ENCODE results near the gene KRT16. TPM values are rescaled to one million over a fixed set of nuclear protein-coding genes. Genes with fewer than 3 reads are reported as not detected.
"Not testable (repeated sequence)": the region's sequence is repeated elsewhere in the genome, so short reads cannot be mapped to it uniquely, and the experiment has no call there.

The KRT16 gene
- total and polyA plus RNA-seq, 2 experiments from 2014 or later = 0.90 to 2.5 TPM

DNA sequence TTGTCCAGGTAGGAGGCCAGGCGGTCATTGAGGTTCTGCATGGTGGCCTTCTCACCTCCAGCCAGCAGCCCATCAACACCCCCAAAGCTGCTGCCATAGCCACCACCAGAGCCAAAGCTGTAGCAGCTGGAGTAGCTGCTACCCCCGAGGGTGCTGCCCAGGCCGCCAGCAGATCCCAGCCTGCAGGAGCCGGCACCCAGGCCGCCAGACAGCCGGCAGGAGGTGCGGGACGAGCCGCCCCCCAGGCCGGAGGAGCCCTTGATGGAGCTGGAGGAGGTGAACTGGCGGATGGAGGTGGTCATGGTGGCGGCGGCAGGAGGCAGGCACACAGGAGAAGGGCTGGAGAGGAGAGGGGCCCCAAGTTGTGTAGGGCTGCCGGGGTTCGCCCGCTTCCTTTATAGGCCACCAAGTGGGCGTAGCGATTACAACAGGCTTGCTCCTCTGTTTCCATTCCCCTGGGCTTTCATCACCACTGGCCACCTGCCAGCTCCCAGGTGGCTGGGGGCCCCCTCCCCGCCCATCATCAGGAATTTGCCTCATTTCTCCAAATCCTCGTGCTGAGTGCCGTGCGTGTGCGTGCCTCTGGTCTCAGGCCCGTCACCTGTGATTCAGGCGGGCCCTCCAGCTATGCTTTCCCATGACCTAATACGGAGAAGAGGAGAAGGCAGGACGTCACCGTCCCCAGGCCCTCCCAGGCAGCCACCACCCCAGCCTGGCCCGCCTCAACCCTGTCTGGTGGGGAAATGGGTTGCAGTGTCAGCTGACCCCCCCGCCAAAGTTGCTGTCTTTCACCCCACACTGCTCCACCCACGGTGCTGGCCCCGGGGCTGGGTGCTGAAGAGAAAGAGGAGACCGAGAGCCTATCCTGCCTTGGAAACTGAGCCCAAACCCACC lies 11.9 kb upstream of the KRT16 start, which contains the start of gene KRT17:
KRT17 (minus strand) TSS at position 368 of the 894 bp plus-strand sequence; CDS start at position 302, 66 bp downstream.
- H3K79me2 ChIP-seq (ENCODE audit: insufficient read depth) = no peaks in the 10 kb centered on the region
- no peak within 1 kb of the TSS for H3K27ac ChIP-seq
- no peak within 1 kb of the TSS for H3K9ac ChIP-seq
- in situ Hi-C loops (cut with MboI) = no loop called here
- no peak within 1 kb of the TSS for H3K4me2 ChIP-seq (ENCODE audit: unreplicated experiment)
- H3K27me3 ChIP-seq (replicated peaks; ENCODE audit: insufficient read depth) = no peaks in the 10 kb centered on the region
- H4K20me1 ChIP-seq (ENCODE audit: insufficient read depth) = no peaks in the 10 kb centered on the region
- no peak within 1 kb of the TSS for H2AFZ ChIP-seq
- 75 to 78% methylated on average over 31 to 32 of the region's 33 CpGs for WGBS, 2 experiments (ENCODE audit: low coverage in 1 of 2, low lambda C conversion rate in 2 of 2, missing lambda C conversion rate in 2 of 2)
- H3K4me3 ChIP-seq = no peak within 1 kb of the TSS
- H3F3A ChIP-seq (ENCODE audit: insufficient read depth) = no peaks in the 10 kb centered on the region
- H3K36me3 ChIP-seq (ENCODE audit: low read depth) = no peaks in the 10 kb centered on the region
- no peak for DNase-seq
- no peaks in the 10 kb centered on the region for H3K9me3 ChIP-seq (ENCODE audit: low read depth)
- no peaks in the 10 kb centered on the region for H3K4me1 ChIP-seq (ENCODE audit: insufficient read depth)
- no peak for TF ChIP-seq EZH2phosphoT487 (IDR thresholded peaks at IDR 0.05; ENCODE audit: insufficient read depth, low read depth)
- no peak for TF ChIP-seq EZH2 (IDR thresholded peaks at IDR 0.05; ENCODE audit: insufficient read depth, poor library complexity, severe bottlenecking)
- H3K9me2 ChIP-seq (ENCODE audit: insufficient read depth) = no peaks in the 10 kb centered on the region

DNA sequence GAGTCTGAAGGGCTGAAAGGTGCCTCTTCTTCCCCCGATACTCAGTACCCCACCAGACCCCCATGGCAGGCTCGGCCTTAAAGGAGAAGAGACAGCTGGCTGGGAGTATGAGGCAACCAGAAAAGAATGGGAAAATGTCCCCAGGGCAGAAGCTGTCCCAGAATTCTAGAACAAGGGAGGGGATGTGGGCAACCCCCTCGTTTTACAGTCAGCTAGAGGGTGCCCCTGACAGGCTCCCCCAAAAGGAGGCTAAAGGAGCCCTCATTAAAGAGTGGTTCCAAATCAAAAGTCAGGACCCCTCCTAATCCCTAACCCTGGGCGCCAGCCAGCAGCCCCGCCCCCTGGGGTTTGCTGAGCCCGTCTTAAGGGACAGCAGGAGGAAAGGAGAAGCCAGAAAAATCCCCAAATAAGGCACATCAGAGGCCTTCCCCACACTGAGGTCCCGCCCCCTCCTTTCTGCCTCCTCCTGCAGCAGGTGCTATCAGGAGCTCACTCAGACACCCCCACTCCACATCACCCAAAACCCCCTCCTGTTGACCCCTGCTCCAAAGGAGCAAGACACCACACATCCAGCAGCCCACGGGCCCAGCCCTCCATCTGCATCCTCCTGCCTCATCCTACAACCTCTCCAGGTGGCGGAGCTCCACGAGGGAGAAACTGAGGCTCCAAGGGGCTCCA lies 10.8 kb upstream of the KRT16 start:
- H3K9me3 ChIP-seq (ENCODE audit: low read depth); H2AFZ ChIP-seq; H3K27me3 ChIP-seq (replicated peaks; ENCODE audit: insufficient read depth); H3F3A ChIP-seq (ENCODE audit: insufficient read depth); H3K79me2 ChIP-seq (ENCODE audit: insufficient read depth); H3K27ac ChIP-seq; DNase-seq; H3K4me3 ChIP-seq; H3K4me1 ChIP-seq (ENCODE audit: insufficient read depth); H3K9me2 ChIP-seq (ENCODE audit: insufficient read depth); in situ Hi-C loops (cut with MboI); H4K20me1 ChIP-seq (ENCODE audit: insufficient read depth); H3K36me3 ChIP-seq (ENCODE audit: low read depth); H3K4me2 ChIP-seq (ENCODE audit: unreplicated experiment); H3K9ac ChIP-seq: not testable (repeated sequence)
- 43% methylated on average over 9 of the region's 10 CpGs for WGBS, 2 experiments (ENCODE audit: low coverage in 1 of 2, low lambda C conversion rate in 2 of 2, missing lambda C conversion rate in 2 of 2)

DNA sequence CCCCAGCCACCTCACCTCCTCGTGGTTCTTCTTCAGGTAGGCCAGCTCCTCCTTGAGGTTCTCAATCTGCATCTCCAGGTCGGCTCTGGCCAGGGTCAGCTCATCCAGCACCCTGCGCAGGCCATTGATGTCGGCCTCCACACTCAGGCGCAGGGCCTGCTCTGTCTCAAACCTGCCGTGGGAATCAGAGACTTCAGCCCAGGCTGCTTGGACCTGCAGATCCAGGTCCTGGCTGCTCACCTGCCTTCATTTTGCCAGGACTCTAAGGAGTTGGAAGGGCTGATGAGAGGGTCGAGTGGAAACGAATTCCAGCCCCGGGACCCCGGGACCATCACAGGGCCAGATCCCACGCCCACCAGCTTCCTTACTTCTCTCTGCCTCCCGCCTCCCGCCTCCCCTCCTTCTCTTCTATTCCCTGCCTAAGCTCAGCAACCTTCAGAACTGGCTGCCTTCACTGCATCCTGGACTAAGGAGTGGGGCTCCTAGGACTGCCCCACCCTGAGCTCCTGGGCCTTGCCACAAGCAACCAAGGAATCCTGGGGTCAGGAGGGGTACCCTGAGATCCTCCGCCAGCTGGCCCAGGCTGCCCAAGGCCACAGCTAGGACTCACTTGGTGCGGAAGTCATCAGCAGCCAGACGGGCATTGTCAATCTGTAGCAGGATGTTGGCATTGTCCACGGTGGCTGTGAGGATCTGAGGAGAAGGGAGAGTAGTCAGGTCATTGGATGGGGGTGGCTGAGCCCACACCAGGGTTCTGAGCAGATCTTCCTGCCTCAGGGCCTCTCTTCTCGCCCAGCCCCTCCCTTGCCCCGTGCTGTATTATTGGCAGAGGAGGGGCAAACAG lies 10.0 kb upstream of the KRT16 start:
- H3K79me2 ChIP-seq (ENCODE audit: insufficient read depth); H3K4me1 ChIP-seq (ENCODE audit: insufficient read depth); H3K9ac ChIP-seq; H3F3A ChIP-seq (ENCODE audit: insufficient read depth); DNase-seq; H3K36me3 ChIP-seq (ENCODE audit: low read depth); in situ Hi-C loops (cut with MboI); H3K27ac ChIP-seq; H3K4me2 ChIP-seq (ENCODE audit: unreplicated experiment); H3K9me3 ChIP-seq (ENCODE audit: low read depth); H3K9me2 ChIP-seq (ENCODE audit: insufficient read depth); H3K4me3 ChIP-seq; H3K27me3 ChIP-seq (replicated peaks; ENCODE audit: insufficient read depth); H4K20me1 ChIP-seq (ENCODE audit: insufficient read depth); H2AFZ ChIP-seq: not testable (repeated sequence)
- 64 to 70% methylated on average over 12 to 19 of the region's 19 CpGs for WGBS, 2 experiments (ENCODE audit: low coverage in 1 of 2, low lambda C conversion rate in 2 of 2, missing lambda C conversion rate in 2 of 2)

DNA sequence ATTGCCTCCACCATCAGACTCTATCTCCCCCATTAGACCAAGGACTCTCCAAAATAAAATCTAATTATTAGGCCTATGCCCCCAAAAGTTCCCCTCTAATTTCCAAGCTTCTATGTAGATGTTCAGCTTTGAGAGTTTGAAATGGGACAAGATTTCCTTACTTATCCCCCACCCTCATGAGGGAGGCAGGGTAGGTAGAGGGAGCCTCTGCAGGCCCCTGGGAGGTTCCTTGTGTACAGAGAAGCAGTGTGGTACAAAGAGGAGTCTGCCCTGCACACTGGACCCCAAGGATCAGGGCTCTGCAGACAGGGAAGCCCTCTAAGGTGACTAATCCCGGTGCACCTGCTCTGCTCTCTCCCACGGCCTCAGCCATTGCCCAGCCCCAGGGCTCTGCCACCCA lies 9.3 kb upstream of the KRT16 start:
- H3K79me2 ChIP-seq (ENCODE audit: insufficient read depth) = no peaks in the 10 kb centered on the region
- no peak overlapping the region for H3K9ac ChIP-seq
- 83 to 100% methylated on average over 2 of the region's 2 CpGs for WGBS, 2 experiments (ENCODE audit: low coverage in 1 of 2, low lambda C conversion rate in 2 of 2, missing lambda C conversion rate in 2 of 2)
- TF ChIP-seq EZH2phosphoT487 (IDR thresholded peaks at IDR 0.05; ENCODE audit: insufficient read depth, low read depth) (no peak), EZH2 (IDR thresholded peaks at IDR 0.05; ENCODE audit: insufficient read depth, poor library complexity, severe bottlenecking) (no peak)
- no peak overlapping the region for H3K4me3 ChIP-seq
- no peaks in the 10 kb centered on the region for H3K9me2 ChIP-seq (ENCODE audit: insufficient read depth)
- no peaks in the 10 kb centered on the region for H3K4me1 ChIP-seq (ENCODE audit: insufficient read depth)
- no peaks in the 10 kb centered on the region for H3K36me3 ChIP-seq (ENCODE audit: low read depth)
- no peaks in the 10 kb centered on the region for H4K20me1 ChIP-seq (ENCODE audit: insufficient read depth)
- H3K27me3 ChIP-seq (replicated peaks; ENCODE audit: insufficient read depth) = no peaks in the 10 kb centered on the region
- no peaks in the 10 kb centered on the region for H3K9me3 ChIP-seq (ENCODE audit: low read depth)
- no peak overlapping the region for H3K4me2 ChIP-seq (ENCODE audit: unreplicated experiment)
- DNase-seq = no peak
- no peak overlapping the region for H2AFZ ChIP-seq
- H3K27ac ChIP-seq = no peak overlapping the region
- in situ Hi-C loops (cut with MboI) = no loop called here
- no peaks in the 10 kb centered on the region for H3F3A ChIP-seq (ENCODE audit: insufficient read depth)

DNA sequence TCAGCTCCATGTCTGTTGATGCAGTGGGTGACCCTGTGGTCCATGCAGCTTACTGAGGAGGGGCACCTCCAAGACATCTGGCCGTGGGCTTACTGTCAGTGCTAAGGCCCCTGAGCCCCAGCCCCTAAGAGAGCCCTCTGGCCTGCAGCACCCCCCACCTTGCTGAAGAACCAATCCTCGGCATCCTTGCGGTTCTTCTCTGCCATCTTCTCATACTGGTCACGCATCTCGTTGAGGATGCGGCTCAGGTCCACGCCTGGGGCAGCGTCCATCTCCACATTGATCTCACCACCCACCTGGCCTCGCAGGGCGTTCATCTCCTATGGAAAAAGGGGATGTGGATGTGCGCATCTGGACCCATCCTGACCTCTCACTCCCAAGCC lies 8.9 kb upstream of the KRT16 start:
- H3K4me2 ChIP-seq (ENCODE audit: unreplicated experiment); H3K9ac ChIP-seq; H3K4me1 ChIP-seq (ENCODE audit: insufficient read depth); H3K36me3 ChIP-seq (ENCODE audit: low read depth); H3K27ac ChIP-seq; H3K9me3 ChIP-seq (ENCODE audit: low read depth); H3K9me2 ChIP-seq (ENCODE audit: insufficient read depth); DNase-seq; H3F3A ChIP-seq (ENCODE audit: insufficient read depth); in situ Hi-C loops (cut with MboI); H4K20me1 ChIP-seq (ENCODE audit: insufficient read depth); H2AFZ ChIP-seq; H3K27me3 ChIP-seq (replicated peaks; ENCODE audit: insufficient read depth); H3K79me2 ChIP-seq (ENCODE audit: insufficient read depth); H3K4me3 ChIP-seq: not testable (repeated sequence)
- 86 to 88% methylated on average over 11 of the region's 11 CpGs for WGBS, 2 experiments (ENCODE audit: low coverage in 1 of 2, low lambda C conversion rate in 2 of 2, missing lambda C conversion rate in 2 of 2)

Data from GM23248 (cell line).